GM23248 (cell line): ENCODE results near the gene RANGAP1.

ENCODE experiments used
- EZH2 ChIP-seq: fragments of 200-600 bp; sonication (generic); IDR thresholded peaks from 2 replicates; pipeline ENCODE4 v1.6.1; 2018; ENCODE audit warnings: antibody characterized with exemption, mild to moderate bottlenecking; ENCODE audit not compliant: insufficient read depth, poor library complexity, severe bottlenecking
- EZH2phosphoT487 ChIP-seq: fragments of 200-600 bp; sonication (generic); IDR thresholded peaks from 2 replicates; pipeline ENCODE4 v1.6.1; 2018; ENCODE audit warnings: antibody characterized with exemption, moderate library complexity, mild to moderate bottlenecking, low read depth; ENCODE audit not compliant: insufficient read depth

GRCh38 chr22:41285441-41285819, 557 bp downstream of the RANGAP1 start:
- TF ChIP-seq EZH2 (no peak), EZH2phosphoT487 (no peak)
